Esophagus squamous epithelium (tissue), 4 donors: ENCODE results near the gene CELSR1.

ENCODE experiments used
- CTCF ChIP-seq, 6 experiments: fragments of 450-650 bp in 4 of 6; fragments of 200-600 bp in 2 of 6; sonication (generic) in 2 of 6; IDR thresholded peaks; one replicate each; pipeline ENCODE4 v1.5.1; 2016 to 2019; ENCODE audit warnings: antibody characterized with exemption in 6 of 6, mild to moderate bottlenecking in 4 of 6, moderate library complexity in 4 of 6
- POLR2A ChIP-seq, 4 donors: fragments of 450-650 bp; IDR thresholded peaks; one replicate each; pipeline ENCODE4 v1.6.1; 2017; ENCODE audit warnings: antibody characterized with exemption in 4 of 4, mild to moderate bottlenecking in 4 of 4, moderate library complexity in 3 of 4

- TF ChIP-seq CTCF (IDR thresholded peaks at IDR 0.05): no peak
- no peak for TF ChIP-seq POLR2A (IDR thresholded peaks at IDR 0.05)
Measured at GRCh38 chr22:46368422-46368821, 169.0 kb downstream of the CELSR1 start.
